ENCODE results near the gene CASK.

The CASK gene

GRCh38 chrX:41923211-41923977, at the start of gene CASK:
Gene CASK (minus strand): TSS chrX:41923554. CDS start chrX:41922988, 566 bp downstream.
- peak; percentile 42 to 57 for DNase-seq

- no peak for DNase-seq
Observed at GRCh38 chrX:41971346-41971745, 48.0 kb upstream of the CASK start.

GRCh38 chrX:41970419-41970818, 47.1 kb upstream of the CASK start:
- no peak for DNase-seq

DNA sequence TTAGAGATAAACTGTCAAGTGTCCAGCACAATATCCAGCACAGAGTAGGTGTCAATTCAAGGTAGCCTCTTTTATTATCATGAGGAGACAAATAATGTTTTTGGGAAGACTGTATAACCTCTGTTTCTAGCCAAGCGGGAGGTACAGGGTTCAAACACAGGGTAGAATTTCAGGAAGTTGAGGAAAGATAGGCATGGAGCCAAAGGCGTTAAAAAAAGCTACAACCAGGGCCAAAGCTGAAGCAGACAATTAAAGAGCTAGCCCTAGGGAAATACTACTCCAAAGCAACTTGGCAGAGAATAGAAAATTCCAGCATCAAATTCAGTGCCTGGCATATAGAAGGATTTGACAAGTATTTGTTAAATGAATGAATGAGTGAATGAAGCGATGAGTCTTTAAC, 40.0 kb upstream of the CASK start:
- no peak for DNase-seq

- DNase-seq: no peak
Observed at GRCh38 chrX:41960142-41960541, 36.8 kb upstream of the CASK start.

DNA sequence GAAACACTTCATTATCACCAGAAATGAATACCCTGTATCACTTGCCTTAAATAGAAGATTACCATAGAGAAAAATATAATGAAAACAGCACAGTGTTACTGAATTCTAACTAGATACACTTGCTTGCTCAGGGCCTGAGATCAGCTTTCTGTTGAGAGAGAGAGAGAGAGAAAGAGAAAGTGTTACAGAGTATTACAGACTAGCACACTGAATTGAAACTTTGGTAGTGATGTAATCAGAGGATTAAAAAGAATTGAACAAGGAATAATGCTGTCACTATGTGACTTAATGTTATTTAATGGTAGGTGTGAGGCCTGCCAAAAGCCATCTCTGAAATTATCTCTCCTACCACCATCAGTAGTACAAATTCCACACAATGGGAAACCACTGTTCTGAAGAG, 35.5 kb upstream of the CASK start:
- DNase-seq: no peak

GRCh38 chrX:41956027-41956426, 32.7 kb upstream of the CASK start:
- no peak for DNase-seq

GRCh38 chrX:41952102-41952501, 28.7 kb upstream of the CASK start:
- no peak for DNase-seq

GRCh38 chrX:41946989-41947612, 23.7 kb upstream of the CASK start:
- DNase-seq: no peak

DNA sequence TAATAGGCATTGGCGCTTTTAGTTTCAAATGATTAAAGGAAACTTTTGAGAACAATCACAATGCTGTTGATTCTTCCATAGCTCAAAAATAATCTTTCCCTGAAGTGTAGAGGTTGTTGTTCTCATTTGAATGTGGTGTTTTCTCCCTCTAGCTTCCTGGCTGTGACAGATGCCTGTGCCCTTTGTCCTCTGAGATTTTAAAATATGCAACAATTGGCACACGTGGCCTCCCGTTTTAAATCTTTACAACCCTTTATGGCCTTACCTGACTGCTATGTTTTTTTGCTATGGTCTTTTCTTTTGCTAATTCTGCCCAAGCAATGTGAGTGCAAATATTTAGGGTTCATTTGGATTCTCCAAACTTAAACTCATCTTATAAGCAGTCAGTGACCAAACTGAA, 22.9 kb upstream of the CASK start:
- no peak for DNase-seq

GRCh38 chrX:41935832-41936231, 12.5 kb upstream of the CASK start:
- DNase-seq: no peak

GRCh38 chrX:41933546-41933945, 10.2 kb upstream of the CASK start:
- no peak for DNase-seq

DNA sequence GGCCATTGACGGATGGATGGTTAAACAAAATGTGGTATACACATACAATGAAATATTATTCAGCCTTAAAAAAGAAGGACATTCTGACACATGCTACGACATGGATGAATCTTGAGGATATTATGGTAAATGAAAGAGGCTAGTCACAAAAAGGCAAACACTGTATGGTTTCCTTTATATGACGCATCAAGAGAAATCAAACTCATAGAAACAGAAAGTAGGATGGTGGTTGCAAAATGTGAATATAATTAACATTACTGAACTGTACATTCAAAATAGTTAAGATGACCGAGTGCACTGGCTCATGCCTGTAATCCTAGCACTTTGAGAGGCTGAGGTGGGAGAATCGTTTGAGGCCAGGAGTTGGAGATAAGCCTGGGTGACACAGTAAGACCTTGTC, 9.5 kb upstream of the CASK start:
- no peak for DNase-seq

DNA sequence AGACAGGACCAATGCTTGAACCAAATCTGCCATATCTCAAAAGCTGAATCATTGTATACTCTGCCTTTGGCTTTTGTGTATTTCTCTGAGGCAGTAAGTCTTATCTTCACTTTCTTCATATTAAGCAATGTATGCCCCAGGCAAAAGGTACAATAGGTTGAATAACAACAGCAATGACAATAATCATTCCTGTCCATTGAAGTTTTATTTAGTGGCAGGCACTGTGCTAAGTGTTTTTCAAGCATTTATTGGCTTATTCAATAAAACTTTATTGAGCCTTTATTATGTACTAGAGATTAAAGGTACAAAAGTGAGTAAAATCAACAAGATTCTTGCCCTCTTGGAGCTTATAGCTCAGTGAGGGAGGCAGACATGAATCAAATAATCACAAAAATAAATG, 8.2 kb upstream of the CASK start:
- DNase-seq: no peak

DNA sequence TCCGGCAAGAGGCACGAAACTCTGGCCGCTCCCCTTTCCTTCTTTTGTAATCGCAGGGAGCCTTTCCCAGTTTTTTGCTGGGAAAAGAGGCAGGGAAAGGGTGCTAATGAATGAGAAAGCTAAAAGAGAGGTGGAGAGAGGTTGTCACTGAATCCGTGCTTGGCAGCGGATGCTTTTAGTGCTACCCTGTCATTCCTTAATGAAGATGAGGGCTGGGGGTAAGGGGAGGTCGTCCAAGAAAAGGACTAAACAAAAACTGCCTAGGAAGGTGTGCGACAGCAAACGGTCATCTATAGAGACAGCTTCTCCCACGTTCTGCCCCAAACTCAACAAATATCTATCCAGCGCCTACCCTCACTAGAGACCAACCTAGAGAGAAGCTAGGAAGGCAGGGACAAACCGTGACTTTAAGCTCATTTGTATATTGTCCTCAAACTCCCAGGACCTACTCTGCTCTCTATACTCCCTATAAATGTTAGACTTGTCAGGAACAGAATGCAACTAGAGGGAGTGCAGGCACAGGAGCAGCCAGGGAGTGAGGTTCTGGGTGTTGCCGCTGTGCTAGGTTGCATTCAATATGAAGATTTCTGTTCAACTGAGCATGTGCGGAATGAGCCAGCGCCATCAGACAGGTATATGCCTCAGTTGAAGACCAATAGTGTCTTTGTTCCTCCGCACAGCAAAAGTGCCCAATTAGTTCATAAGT, 777 bp upstream of the CASK start:
- DNase-seq: peak in 1 of 2 donors; percentile 13

DNA sequence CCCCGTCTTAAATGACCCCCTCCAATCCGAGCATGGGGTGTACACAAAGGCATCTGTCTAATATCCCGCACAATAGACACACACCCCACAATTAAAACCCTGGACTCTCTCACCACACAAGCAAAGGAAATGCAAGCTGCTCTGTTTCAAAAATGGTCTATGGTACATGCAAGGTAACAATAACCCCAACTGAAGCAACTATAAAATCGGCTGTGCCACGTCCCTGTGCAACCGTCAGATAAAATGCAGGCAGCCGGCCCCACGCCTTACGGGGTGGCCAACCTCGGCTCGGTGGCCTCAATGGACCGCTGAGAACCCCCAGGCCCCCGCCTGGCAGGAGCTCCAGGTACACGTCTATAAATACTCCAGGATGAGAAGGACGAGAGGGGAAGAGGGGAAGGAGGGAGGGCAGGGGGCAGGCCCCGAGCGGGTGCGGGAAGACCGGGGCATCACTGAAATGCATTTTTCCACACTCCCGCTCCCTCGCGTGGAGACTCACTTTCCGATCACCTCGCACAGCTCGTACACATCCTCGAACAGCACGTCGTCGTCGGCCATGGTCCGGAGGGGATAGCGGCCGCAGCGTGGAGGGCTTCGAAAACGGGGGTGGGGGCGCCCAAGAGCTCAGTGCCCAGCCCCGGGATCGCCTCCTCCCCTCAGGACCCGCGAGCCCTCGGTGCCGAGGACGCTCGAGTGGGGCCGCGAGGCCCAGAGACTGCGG, 763 bp downstream of the CASK start:
- no peak for DNase-seq

DNA sequence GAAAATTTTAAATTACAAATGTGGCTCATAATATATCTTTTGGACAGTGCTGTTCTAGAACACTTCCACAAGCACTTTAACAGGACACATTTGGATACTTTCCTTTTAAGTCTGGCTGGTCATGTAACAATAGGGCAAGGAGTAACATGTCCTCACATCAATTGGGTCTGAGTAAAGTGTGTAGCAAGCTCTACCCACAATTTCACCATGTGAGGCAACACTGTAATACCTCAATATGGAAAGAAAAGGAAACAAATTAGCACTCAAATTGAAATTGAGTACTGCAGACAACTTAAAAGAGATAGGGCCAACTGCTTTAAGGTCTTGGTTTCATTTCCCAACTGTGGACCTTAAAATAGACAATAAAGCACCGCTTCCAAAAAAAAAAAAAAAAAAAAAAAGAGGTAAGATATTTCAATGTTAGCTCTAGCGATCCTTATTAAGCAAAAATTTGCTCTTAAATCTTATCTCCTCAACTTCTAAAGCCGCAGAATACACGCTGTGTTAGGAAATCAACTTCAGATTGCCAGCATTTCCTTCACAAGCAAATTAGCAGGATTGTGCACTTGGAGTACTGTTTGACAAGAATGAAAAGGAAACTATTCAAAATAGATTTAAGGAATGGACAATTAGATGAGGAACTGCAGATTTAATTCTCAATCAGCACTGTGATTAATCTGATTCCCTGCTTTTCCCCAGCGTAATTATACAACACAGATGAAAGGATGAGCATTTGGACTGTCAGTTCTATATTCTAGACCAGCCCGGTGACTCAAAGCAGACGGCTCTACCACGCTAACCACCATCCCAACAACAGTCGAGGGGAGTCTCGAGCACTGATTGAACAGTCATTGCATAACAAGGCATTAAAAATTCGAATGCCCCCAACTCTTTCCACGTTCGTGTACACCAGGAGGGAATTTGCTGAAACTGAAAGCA, 1.6 kb downstream of the CASK start:
- no peak for DNase-seq

GRCh38 chrX:41919870-41920269, 3.5 kb downstream of the CASK start:
- DNase-seq: no peak

- DNase-seq: no peak
Observed at GRCh38 chrX:41917517-41917916, 5.8 kb downstream of the CASK start.

DNA sequence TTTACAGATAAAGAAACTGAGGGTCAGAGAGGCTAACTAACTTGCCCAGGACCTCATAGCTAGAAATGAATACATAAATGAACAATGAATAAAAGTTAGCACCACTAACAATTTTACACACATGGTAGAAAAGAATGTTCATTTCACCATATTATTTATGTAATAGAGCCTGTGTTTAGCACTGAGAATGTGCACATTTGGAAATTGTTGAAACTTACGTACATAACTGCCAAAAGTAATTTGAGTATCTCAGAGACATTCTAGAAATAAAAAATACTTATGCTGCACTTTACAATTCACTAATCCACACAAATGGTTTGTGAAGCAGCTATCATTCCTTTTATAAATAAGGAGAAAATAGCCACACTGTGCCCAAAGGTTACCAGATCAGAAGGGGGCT, 9.9 kb downstream of the CASK start:
- no peak for DNase-seq

- DNase-seq: no peak
Observed at GRCh38 chrX:41912923-41913322, 10.4 kb downstream of the CASK start.

DNA sequence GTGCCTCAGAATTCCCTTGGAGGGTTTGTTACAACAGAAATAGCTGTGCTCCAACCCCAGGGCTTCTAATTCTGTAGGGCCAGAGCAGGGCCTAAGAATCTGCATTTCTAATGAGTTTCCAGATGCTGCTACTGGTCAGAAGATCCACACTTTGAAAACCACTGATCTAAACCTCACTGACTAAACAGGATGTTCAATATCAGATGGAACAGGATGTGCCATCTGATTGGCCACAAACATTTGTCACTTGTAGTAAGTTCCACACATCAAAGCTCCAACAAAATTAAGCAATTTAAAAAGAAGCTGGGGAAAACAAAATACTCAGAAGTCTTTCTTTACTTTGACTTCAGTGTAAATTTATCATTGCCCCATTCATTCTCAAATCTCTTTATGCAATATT, 14.3 kb downstream of the CASK start:
- DNase-seq: no peak
